ENCODE data around the gene C16orf95.
"Not testable (repeated sequence)": the region's sequence is repeated elsewhere in the genome, so short reads cannot be mapped to it uniquely, and the experiment has no call there.

Gene C16orf95

DNA sequence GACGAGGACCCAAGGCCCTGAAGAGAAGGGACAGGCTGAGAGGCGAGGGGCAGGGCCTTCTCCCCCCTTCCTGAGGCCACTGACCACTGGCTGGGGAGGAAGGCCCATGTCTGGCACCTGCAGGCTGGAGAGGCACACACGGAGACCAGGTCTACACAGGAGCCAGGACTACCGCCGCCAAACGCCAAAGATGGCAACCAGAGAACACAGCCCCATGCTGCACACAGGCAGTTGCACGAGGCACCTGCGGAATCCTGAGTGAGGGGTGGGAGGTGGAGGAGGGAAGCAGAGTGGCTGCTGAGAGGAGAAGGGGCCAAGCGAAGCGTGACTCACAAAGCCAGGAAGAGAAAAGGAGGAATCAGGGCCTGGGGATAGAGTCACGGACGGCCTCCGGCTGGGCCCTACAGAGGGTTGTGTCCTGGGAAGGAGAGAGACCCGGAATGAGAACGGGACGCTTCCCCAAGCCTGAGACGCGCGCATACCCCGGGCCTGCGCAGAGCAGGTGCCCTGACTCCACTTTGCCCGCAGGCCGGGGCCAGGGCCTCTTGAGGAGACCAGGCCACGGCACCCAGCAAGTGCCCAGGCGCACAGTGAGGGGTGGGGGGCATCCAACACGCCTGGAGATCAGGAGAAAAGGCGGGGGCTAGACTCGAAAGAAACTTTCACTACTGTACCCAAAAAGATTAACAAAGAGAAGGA, 28.7 kb upstream of the C16orf95 start:
- no peak for DNase-seq

DNA sequence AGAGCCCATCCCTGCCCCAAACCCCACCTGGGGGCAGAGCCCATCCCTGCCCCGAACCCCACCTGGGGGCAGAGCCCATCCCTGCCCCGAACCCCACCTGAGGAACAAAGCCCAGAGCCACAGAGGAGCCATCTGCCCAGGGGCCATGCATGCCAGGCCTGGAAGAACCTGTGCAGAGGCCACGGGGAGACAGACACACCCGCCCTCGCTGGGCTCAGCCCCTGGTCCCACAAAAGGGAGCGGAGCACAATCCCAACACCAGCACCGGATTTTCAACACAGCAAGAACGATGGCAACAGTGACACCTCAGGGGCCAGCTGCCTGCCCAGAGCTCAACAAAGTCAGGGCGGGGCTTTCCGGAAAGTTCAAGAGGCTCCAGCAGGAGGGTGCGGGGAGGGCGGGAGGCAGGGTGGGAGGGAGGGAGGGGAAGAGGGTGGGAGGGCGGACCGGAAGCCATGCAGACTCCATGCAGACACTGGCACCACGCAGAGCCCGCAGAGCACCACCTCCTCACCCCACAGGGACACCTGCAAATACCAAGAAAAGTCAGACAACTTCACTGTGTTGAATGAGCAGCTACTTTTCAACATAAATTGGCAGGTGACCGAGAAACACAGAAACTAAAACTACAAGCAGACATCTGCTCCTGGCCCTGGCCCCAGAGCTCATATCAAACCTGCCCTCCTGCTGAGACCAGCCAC, 27.9 kb upstream of the C16orf95 start:
- DNase-seq = peak; percentile 42

DNA sequence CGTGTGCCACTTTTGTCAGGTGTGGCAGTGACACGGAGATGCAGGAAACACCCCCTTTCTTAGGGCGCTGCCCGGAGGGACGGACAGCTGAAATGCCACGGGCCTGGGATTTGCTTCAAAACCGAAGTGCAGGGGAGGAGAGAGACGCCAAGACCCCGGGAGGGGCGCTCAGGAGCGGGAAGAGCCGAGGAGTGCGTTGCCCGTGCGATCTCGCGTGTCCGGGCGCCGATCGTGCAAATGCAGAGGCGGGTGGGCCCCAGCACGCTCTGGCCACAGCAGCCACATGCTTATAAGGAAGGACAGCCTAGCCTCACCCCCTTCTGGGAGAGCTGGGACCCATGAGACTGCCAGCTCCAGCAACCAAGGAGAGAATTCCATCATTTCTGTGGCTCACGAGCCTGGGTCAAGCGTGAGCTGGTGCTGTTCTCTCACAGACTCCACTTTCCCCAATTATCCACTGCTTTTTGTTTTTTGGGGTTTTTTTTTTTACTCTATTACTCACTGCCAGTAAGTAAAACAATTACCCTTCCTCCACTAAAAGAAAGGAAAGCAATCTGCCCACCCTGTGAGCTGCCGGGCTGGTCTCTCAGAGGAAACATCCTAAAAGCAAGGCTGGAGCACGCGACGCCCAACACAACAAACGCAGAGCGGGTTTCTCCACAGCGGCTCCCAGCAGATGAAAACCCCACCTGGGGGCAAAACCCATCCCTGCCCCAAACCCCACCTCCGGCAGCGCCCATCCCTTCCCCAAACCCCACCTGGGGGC, 27.2 kb upstream of the C16orf95 start:
- no peak for DNase-seq

DNA sequence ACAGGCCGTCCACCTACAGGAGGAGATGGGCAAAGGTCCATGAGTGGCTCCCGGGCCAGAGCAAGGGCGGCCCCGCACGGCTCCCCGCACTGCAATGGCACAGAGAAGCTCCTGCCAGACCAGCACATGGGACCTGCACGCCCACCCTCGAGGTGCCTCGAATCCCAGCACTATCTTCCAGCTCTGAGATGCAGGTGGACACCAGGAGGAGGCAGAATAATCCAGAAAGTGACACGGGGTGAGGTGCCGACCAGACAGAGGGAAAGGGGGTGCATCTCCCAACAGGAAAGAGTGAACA, 26.5 kb upstream of the C16orf95 start:
- no peak for DNase-seq

DNA sequence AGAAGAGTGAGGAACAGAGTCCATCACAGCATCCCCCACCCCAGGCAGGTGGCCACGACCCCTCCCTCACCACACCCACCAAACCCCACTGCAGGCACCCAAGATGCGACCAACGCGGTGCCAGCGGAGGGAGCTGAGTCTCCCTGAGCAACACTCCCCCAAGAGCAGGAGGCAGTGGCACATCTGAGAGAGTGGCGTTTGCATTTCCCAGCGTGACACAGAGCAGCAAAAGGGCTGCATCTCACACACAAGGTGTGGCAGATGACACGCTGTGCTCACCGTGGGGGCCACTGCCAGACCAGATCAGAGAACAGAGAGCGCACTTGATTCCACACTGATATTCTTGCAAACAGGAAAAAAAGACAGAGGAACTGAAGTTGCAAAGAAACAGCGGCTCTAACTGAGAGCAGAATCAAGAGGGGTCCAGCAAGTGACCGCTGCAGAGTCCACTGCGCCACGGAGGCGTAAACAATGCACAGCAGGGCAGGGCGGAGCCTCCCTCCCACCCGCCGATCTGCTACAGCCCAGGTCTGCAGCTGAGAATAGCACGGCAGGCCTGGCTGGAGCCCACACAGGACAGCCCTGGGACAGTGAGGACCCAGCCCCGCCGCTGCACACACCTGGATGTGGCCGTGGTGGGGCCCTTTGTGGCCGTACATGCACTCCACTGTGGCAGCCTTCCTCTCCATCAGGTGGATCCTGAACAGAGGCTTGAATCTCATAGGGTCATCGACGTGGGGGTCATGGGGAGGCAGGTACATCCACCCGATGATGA, 26.0 kb upstream of the C16orf95 start:
- DNase-seq = no peak

DNA sequence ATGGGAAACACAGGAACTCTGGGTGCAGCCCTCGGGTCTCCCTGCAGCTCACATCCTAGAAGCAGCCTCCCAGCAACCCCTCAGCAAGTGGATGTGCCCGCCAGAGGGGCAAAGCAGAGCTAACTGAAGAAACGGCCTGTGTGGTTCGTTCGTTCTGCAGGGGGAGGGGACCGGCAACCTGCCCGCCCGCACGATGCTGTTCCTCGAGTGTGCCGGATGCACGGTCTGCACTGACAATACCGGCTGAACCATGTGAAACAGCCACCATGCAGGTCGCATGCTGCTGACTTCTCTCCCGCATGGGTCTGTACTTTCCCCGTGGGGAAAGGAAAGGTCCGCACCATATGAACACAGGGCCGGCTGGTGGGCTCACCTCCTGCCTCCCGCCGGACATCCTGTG, 25.3 kb upstream of the C16orf95 start:
- no peak for DNase-seq

DNA sequence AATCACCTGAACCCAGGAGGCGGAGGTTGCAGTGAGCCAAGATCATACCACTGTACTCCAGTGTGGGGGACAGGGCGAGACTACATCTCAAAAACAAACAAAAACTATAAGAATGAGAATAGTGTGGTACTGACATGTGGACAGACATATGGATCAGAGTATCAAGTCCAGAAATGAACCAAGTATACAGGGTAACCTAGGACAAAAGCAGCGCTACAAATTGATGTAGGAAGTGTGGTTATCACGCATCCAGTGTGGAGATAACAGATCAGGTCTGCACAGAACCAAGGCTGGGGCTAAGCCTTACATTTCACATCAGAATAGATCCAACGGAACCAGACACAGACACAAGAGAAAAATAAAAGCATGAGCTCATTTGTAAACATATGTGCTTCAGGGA, 23.0 kb upstream of the C16orf95 start:
- no peak for DNase-seq

DNA sequence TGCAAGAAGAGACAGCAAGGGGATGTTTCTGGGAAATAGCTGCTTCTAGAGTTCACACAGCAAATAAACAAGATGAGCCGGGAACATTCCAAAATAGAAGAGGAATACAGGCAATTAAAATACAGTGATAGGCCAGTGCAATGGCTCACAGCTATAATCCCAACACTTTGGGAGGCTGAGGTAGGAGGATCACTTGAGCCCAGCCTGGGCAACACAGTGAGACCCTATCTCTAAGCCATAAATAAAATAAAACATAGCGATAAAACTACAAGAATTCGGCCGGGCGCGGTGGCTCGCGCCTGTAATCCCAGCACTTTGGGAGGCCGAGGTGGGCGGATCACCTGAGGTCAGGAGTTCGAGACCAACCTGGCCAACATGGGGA, 22.5 kb upstream of the C16orf95 start:
- DNase-seq = not testable (repeated sequence)

DNA sequence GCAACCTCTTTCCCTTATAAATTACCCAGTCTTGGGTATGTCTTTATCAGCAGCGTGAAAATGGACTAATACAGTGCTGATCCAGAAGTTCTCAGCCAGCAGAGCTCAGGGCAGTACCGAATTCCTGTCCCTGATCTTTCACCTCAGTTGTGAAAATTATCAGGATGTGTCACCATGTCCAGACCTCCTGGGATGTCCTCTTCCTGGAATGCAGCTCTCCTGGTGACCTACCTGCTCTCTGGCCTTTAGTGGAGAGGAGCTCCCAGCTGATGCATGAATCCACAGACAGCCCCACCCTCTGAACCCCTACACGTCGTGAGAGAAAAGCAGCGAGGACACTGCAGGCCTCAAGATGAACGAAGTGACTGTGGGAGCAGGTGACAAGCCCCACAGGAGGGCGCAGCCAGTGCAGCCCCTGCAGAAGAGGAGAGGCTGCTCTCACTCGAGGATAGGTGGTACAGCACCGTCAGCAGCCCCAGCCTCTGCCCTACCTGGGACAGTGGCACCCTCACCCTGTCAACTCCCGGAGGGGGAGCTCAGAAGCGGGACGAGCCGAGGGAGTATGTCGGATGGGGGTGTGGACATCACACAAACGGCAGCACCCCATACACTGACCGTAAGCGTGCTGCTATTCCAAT, 22.0 kb upstream of the C16orf95 start:
- no peak for DNase-seq

DNA sequence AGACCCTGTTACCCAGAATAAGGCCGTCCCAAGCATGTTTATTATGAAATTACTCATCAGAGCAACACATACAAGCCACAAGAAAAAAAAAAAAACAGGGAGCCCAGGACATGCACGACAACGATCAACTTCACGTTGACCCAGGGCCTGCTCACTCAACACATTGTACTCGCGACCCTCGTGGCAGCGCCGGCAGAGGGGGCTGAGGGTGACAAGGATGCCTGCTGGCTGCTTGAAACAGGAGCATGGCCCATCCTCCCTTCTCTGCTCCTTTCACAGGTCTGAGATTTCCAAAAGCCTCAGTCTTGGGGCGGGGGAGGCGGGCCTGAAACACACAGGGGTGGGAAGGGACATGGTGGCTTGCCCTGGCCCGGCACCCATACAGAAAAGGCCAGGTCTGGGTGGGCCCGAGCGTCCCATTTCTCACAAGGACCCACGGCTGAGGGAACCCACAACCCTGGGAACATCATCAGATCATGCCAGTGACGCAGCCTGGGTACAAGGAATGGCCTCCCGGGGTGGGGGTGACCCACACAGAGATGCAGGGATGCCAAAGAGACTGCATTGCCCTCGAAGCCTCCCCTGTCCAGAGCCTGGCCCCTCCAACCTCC, 21.1 kb upstream of the C16orf95 start:
- no peak for DNase-seq

DNA sequence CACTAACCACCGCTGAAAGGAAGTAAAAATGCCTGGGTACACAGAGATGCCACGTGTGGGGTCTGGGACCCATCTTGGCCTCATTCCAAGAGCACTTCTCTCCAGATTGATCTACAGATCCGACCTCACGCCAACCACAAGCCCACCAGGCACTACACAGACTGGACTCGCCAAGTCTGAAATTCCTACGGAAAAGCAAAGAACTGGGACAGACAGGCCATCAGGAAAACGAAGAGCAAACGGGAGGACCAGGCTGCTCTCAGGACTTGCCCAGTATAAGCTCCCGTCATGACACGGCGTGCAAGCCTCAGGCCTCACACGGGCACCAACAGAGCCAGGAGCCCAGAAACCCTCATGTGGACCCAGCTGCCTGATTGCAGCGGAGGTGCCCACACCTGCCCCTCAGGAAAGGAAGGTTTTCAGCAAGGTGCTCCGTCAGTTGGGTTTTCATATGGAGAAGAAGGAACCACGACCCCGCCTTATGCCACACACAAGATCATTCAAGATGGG, 20.1 kb upstream of the C16orf95 start:
- DNase-seq = no peak

DNA sequence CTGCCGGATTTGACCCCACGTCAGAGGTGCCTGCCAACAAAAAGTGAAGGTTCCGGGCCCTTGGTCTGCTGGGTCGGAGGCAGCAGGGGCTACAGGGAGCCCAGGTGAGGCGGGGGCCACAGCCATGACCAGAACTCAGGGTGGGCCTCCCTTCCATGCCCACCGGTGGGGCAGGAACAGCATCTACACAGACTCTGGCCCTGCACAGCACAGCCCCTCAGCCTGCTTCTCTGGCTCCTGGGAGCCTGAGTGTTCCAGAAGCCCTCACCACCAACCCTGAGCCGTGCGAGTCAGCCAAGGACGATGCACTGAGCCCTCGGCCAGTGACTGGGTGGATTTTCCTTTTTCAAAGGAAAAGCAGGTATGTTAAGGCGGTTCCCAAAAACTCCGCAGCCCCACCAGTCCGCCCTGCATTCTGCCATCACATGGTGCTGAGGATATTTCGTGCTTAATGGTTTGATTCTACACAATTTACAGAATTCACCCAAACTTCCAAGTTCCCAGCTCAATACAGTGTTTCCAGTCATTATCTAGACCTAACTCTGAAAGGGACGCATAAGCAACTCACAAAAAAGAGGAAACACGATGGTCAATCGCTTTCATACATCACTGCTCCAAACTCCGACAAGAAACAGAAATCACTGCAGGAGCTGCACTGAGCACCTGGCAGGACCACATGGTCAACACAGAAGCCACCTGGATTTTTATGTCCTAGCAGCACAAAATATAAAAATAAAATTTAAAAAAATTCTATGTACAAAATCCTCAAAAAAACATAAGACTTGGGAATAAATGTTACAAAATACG, 19.4 kb upstream of the C16orf95 start:
- no peak for DNase-seq

DNA sequence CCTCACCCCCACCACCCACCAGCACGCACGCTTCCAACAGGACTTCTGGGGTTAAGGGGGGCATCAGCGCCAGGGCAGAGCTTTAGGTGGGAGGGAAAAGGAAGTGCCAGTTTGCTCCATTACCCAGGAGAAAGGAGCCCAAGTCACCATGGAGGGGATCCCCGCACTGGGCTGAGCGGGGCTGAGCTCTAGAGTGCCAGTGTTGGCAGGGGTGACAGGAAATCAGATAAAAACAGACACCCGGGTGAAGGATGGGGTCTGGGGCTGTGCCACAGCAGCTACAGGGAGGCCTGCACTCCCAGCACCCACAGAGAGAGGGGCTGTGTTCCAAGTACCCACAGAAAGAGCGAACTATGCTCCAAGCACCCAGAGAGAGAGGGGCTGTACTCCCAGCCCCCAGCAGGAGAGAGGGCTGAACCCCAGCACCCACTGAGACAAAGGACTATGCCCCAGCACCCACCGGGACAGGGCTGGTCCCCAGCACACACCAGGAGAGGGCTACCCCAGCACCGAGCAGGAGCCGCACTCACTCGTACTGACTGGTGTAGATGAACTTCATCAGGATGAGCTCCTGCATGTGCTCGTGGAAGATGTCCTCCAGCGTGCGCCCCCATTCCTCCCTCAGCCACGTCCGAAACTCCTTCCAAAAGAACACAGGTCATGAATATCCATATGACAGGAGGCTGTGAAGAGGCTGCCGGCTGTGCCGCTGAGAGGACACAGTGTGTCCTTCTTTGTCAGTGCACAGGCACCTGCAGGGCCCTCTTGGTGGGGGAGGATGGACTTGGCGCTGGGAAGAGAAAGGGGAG, 18.6 kb upstream of the C16orf95 start:
- no peak for DNase-seq

DNA sequence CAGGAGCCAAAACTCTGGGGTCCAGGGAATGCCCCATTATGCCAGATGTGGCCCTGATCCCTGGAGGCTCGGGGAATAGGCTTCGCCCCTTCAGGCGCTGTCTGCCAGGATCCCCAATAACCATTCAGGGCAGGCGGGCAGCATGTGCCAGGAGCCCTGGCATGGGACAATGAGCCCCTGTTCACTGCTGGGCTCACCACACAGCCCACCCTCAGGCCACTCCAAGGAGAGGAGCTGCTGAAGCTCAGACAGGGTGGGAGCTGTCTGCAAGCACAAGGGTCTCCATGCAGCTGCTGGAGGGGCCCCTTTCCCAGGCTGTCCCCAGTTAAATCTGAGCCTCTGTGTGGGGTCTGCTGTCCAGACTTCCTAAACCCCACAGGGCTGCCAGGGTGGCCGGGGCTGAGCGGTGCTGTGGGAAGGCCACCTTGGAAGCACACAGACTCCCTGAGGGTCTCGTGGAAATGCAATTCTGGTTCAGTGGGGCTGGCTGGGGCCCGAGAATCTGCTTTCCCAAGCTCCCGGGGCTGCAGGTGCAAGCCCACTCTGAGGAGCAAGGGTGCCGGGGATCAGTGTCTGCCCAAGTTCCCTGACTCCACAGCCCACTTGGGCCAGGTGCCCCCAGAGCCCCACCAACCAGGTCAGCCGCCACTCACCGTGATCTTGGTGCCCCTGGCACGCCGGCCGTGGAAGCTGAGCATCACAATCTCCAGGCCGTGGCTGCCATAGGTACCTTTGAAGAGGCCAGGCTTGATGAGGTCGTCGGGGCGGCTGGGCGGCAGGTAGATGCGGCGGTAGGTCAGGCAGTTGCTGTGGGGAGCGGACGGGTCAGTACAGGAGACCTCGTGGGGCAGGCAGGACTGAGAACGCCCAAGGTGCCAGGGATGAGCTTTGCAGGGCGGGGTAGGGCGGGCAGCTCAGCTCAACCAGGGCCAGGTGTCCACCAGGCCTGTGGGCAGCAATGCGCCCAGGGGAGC, 17.7 kb upstream of the C16orf95 start:
- no peak for DNase-seq

DNA sequence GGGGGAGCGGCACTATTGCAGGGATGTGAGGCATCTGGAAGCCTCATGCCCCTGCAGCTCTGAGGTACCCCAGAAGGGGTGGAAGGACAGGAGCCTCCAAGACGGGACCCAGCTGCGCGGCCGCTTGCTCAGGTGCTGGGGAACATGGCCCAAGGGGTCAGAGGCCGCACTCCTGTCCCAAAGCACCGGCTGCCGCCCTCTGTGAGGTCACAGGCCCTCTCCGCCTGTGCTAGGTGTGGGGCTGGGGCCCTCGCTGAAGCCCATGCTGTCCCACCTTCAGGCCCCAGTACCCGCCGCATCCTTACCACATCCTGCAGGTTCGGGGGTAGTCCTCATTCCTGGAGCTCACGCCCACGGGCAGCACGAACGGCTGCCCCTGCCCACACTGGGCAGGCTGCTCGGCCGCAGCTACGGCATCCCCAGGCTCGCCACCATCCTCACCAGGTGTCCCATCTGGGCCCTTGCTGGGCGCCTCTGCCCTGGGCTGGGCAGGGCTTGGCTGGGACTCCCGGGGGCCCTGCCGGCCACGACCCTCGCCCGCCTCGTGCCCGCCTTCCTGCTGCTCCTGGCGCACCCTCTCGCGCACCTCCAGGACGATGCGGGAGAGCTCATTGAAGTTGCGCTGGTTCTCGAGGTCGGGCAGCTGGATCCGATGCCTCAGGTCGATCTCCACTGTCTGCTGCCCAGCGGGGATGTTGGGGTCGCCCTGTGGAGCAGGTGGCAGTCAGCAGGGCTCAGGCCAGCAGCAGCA, 16.6 kb upstream of the C16orf95 start:
- DNase-seq = no peak

DNA sequence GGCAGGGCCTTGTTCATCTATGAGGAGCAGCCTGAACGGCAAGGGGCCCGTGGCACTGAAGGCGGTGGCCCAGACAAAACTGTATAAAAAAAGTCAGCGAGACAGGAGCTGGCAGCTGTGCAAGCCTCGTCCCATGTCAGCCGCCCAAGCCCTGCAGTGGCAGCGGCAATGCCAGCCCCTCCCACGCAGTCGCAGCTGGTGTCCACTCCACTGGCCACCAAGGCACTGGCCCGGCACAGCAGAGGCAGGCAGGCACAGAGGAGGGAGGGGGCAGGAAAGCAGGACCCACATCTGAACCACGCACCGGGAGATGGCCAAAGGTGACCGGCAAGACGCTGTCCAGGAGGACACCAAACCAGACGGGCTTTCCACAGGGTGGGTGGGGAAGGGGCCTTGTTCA, 15.9 kb upstream of the C16orf95 start:
- no peak for DNase-seq

DNA sequence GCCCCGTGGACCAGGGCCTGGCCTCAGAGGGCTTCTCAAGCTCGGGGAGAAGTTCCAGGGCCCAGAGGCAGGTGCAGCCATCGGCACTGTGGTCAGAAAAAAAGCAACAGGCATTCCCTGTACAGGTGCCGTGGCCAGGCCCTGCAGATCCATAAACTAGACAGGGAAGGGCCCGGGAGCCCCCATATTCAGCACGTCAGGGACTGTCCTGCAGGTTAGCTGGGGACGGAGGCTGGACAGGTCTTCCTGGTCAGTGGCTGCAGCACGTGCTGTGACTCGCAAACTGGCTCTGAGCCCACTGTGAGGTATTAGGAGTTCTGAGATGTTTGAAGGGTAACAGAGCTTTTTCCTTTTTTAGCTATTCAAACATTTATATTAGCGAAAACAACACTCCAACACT, 15.0 kb upstream of the C16orf95 start:
- DNase-seq = peak; percentile 12

DNA sequence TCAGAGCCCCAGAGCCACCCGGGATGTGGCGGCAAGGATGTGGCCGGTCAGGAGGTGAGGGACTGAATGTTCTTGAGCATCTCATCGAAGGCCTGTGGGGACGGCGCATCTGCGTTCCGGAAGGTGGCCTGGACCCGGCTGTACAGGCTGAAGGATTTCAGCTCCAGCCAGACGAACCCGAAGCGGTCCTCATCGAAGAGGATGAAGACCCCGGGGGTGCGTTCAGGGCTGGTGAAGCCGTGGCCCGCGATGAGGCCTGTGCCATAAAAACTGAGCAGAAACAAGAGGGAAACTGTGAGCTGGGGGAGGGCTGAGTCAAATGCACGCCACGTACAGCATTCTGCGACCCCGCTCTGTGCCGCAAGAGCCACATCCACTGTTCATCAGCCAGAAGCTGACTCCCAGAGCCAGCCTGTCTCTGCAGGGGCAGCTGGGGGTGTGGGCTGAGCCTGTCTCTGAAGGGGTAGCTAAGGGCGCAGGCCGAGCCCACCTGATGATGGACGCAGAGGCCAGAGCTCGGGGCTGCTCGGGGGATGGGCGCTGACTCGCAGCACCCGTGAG, 14.1 kb upstream of the C16orf95 start:
- DNase-seq = no peak

Measured in fibroblast of upper back skin (primary cell).